ENCODE measurements around the gene UBASH3A.

Gene UBASH3A

GRCh38 chr21:42454786-42455185 lies 51.1 kb downstream of the UBASH3A start:
- in situ Hi-C loops (cut with MboI; ENCODE audit: low sequenced_read_pairs): no loop called here
- H3K36me3 ChIP-seq (replicated peaks): no peaks in the 10 kb centered on the region
- H3K4me3 ChIP-seq: no peak overlapping the region
- no peaks in the 10 kb centered on the region for H3K9me3 ChIP-seq
- H3K27me3 ChIP-seq (ENCODE audit: low read depth): no peaks in the 10 kb centered on the region
- no peaks in the 10 kb centered on the region for H3K4me1 ChIP-seq
- DNase-seq (ENCODE audit: low spot score in 2 of 2): no peak

- in situ Hi-C loops (cut with MboI; ENCODE audit: low sequenced_read_pairs): no loop called here
- Histone ChIP-seq H3K9me3 (no peaks in the 10 kb centered on the region), H3K36me3 (replicated peaks) (no peaks in the 10 kb centered on the region), H3K4me3 (no peak overlapping the region), H3K4me1 (no peaks in the 10 kb centered on the region), H3K27me3 (ENCODE audit: low read depth) (no peaks in the 10 kb centered on the region)
- DNase-seq (ENCODE audit: low spot score in 2 of 2): no peak
These were observed 51.5 kb downstream of the UBASH3A start for GRCh38 chr21:42455196-42455595.

GRCh38 chr21:42455754-42456440 lies 52.2 kb downstream of the UBASH3A start:
- H3K9me3 ChIP-seq: no peaks in the 10 kb centered on the region
- no peaks in the 10 kb centered on the region for H3K4me1 ChIP-seq
- DNase-seq (ENCODE audit: low spot score in 2 of 2): no peak
- H3K4me3 ChIP-seq: no peak overlapping the region
- in situ Hi-C loops (cut with MboI; ENCODE audit: low sequenced_read_pairs): no loop called here
- H3K27me3 ChIP-seq (ENCODE audit: low read depth): no peaks in the 10 kb centered on the region
- H3K36me3 ChIP-seq (replicated peaks): no peaks in the 10 kb centered on the region

GRCh38 chr21:42456457-42456856 lies 52.8 kb downstream of the UBASH3A start:
- no peaks in the 10 kb centered on the region for H3K4me1 ChIP-seq
- no peak overlapping the region for H3K4me3 ChIP-seq
- H3K9me3 ChIP-seq: no peaks in the 10 kb centered on the region
- in situ Hi-C loops (cut with MboI; ENCODE audit: low sequenced_read_pairs): no loop called here
- H3K36me3 ChIP-seq (replicated peaks): no peaks in the 10 kb centered on the region
- DNase-seq (ENCODE audit: low spot score in 2 of 2): no peak
- no peaks in the 10 kb centered on the region for H3K27me3 ChIP-seq (ENCODE audit: low read depth)

GRCh38 chr21:42459082-42459460 lies 55.4 kb downstream of the UBASH3A start:
- H3K36me3 ChIP-seq (replicated peaks): no peaks in the 10 kb centered on the region
- no peak for DNase-seq (ENCODE audit: low spot score in 2 of 2)
- H3K27me3 ChIP-seq (ENCODE audit: low read depth): no peaks in the 10 kb centered on the region
- H3K4me1 ChIP-seq: no peaks in the 10 kb centered on the region
- H3K4me3 ChIP-seq: no peak overlapping the region
- H3K9me3 ChIP-seq: no peaks in the 10 kb centered on the region
- in situ Hi-C loops (cut with MboI; ENCODE audit: low sequenced_read_pairs): no loop called here

GRCh38 chr21:42459546-42460215 lies 56.0 kb downstream of the UBASH3A start:
- Histone ChIP-seq H3K27me3 (ENCODE audit: low read depth) (no peaks in the 10 kb centered on the region), H3K9me3 (no peaks in the 10 kb centered on the region), H3K36me3 (replicated peaks) (no peaks in the 10 kb centered on the region), H3K4me3 (no peak overlapping the region), H3K4me1 (no peaks in the 10 kb centered on the region)
- no peak for DNase-seq (ENCODE audit: low spot score in 2 of 2)
- in situ Hi-C loops (cut with MboI; ENCODE audit: low sequenced_read_pairs): no loop called here

GRCh38 chr21:42460391-42461184 lies 56.9 kb downstream of the UBASH3A start:
- in situ Hi-C loops (cut with MboI; ENCODE audit: low sequenced_read_pairs): no loop called here
- DNase-seq (ENCODE audit: low spot score in 2 of 2): no peak
- H3K36me3 ChIP-seq (replicated peaks): no peaks in the 10 kb centered on the region
- no peak overlapping the region for H3K4me3 ChIP-seq
- H3K9me3 ChIP-seq: no peaks in the 10 kb centered on the region
- no peaks in the 10 kb centered on the region for H3K4me1 ChIP-seq
- H3K27me3 ChIP-seq (ENCODE audit: low read depth): no peaks in the 10 kb centered on the region

GRCh38 chr21:42461185-42461520 lies 57.5 kb downstream of the UBASH3A start:
- DNase-seq (ENCODE audit: low spot score in 2 of 2): no peak
- H3K36me3 ChIP-seq (replicated peaks): no peaks in the 10 kb centered on the region
- no peaks in the 10 kb centered on the region for H3K9me3 ChIP-seq
- in situ Hi-C loops (cut with MboI; ENCODE audit: low sequenced_read_pairs): no loop called here
- H3K4me3 ChIP-seq: no peak overlapping the region
- H3K27me3 ChIP-seq (ENCODE audit: low read depth): no peaks in the 10 kb centered on the region
- no peaks in the 10 kb centered on the region for H3K4me1 ChIP-seq

- Histone ChIP-seq H3K36me3 (replicated peaks) (no peaks in the 10 kb centered on the region), H3K4me3 (no peak overlapping the region), H3K9me3 (no peaks in the 10 kb centered on the region), H3K4me1 (no peaks in the 10 kb centered on the region), H3K27me3 (ENCODE audit: low read depth) (no peaks in the 10 kb centered on the region)
- DNase-seq (ENCODE audit: low spot score in 2 of 2): no peak
- in situ Hi-C loops (cut with MboI; ENCODE audit: low sequenced_read_pairs): no loop called here
These were observed 58.5 kb downstream of the UBASH3A start for GRCh38 chr21:42461881-42462877.

GRCh38 chr21:42463861-42464515 lies 60.3 kb downstream of the UBASH3A start:
- in situ Hi-C loops (cut with MboI; ENCODE audit: low sequenced_read_pairs): no loop called here
- DNase-seq (ENCODE audit: low spot score in 2 of 2): peak in 1 of 2 experiments; percentile 43
- H3K4me3 ChIP-seq: no peak overlapping the region
- H3K9me3 ChIP-seq: no peaks in the 10 kb centered on the region
- no peaks in the 10 kb centered on the region for H3K36me3 ChIP-seq (replicated peaks)
- H3K4me1 ChIP-seq: no peaks in the 10 kb centered on the region
- no peaks in the 10 kb centered on the region for H3K27me3 ChIP-seq (ENCODE audit: low read depth)

- DNase-seq (ENCODE audit: low spot score in 2 of 2): no peak
- in situ Hi-C loops (cut with MboI; ENCODE audit: low sequenced_read_pairs): no loop called here
- no peaks in the 10 kb centered on the region for H3K9me3 ChIP-seq
- H3K4me1 ChIP-seq: no peaks in the 10 kb centered on the region
- H3K36me3 ChIP-seq (replicated peaks): no peaks in the 10 kb centered on the region
- H3K27me3 ChIP-seq (ENCODE audit: low read depth): no peaks in the 10 kb centered on the region
- H3K4me3 ChIP-seq: no peak overlapping the region
These were observed 61.5 kb downstream of the UBASH3A start for GRCh38 chr21:42465008-42465802.

GRCh38 chr21:42465803-42466127 lies 62.1 kb downstream of the UBASH3A start:
- Histone ChIP-seq H3K9me3 (no peaks in the 10 kb centered on the region), H3K4me1 (no peaks in the 10 kb centered on the region), H3K36me3 (replicated peaks) (no peaks in the 10 kb centered on the region), H3K4me3 (no peak overlapping the region), H3K27me3 (ENCODE audit: low read depth) (no peaks in the 10 kb centered on the region)
- in situ Hi-C loops (cut with MboI; ENCODE audit: low sequenced_read_pairs): no loop called here
- DNase-seq (ENCODE audit: low spot score in 2 of 2): no peak

All from HAP-1 (cell line).